Left lung (tissue), 10 donors: ENCODE measurements around the gene ADORA2B. TPM values are rescaled to one million over a fixed set of nuclear protein-coding genes. Genes with fewer than 3 reads are reported as not detected.

Experiments used
- ATAC-seq: fragments of 200-7000 bp; cut with Tn5 transposase; one replicate; pipeline ENCODE4 v1.9.1; 2020; ENCODE audit warnings: moderate library complexity
- DNase-seq, 4 donors: peaks; one replicate each; pipeline ENCODE4 v3.0.0-alpha.2; 2013 to 2020
- H3K27ac ChIP-seq, 2 donors: fragments of 200-600 bp; sonication (generic) in 1 of 2; one replicate each; pipeline versions ENCODE4 v1.5.0 to v1.8.0; 2020 to 2021
- H3K27me3 ChIP-seq, 2 donors: fragments of 200-600 bp; sonication (generic) in 1 of 2; one replicate each; pipeline versions ENCODE4 v1.5.0 to v1.8.0; 2020 to 2021
- H3K36me3 ChIP-seq, 2 donors: fragments of 200-600 bp; sonication (generic) in 1 of 2; one replicate each; pipeline versions ENCODE4 v1.5.0 to v1.8.0; 2020 to 2021
- H3K4me1 ChIP-seq, 2 donors: fragments of 200-600 bp; one replicate each; pipeline ENCODE4 v1.8.0; 2021
- H3K4me3 ChIP-seq, 2 donors: fragments of 200-600 bp; sonication (generic) in 1 of 2; one replicate each; pipeline versions ENCODE4 v1.5.0 to v1.8.0; 2020 to 2021; ENCODE audit warnings: mild to moderate bottlenecking in 1 of 2
- H3K9me3 ChIP-seq, 2 donors: fragments of 200-600 bp; sonication (generic) in 1 of 2; one replicate each; pipeline versions ENCODE4 v1.5.0 to v1.8.0; 2020 to 2021
- CTCF ChIP-seq, 2 donors: fragments of 200-600 bp; sonication (generic) in 1 of 2; IDR thresholded peaks; one replicate each; pipeline versions ENCODE4 v1.5.0 to v1.8.0; 2021; ENCODE audit warnings: antibody characterized with exemption in 2 of 2
- intact Hi-C, 2 donors: fragments of 100-400 bp; cut with DNase I; formaldehyde crosslinking; loops; one replicate each; pipeline versions ENCODE4 v1.11.2 to v1.14.2; 2022
- polyA plus RNA-seq, 6 donors: library from polyadenylated mRNA; unstranded; fragments of 120-200 nt; gene quantifications; one replicate each; pipeline ENCODE4 v1.2.1, GENCODE V29; 2013; ENCODE audit not compliant: insufficient read length in 6 of 6
- total RNA-seq, 2 donors: library from RNA; stranded (reverse); fragmentation: NEBNext Ultra II Directional; extraction: Animal tissue kit (Norgen Biotek cat#: 25700); gene quantifications; one replicate each; pipeline ENCODE4 v1.2.1, GENCODE V29; 2021
- donor health status: DM: no; HTN: yes; CAD: no.
- donor health status: DM: no; HTN: no; CAD: no.

ADORA2B gene
- total and polyA plus RNA-seq, 8 donors: 2.3 to 12.2 (median 6.3) TPM

GRCh38 chr17:15947976-15948752 lies 3.2 kb downstream of the ADORA2B start:
- H3K4me1 ChIP-seq: peaks cover 11 to 44% of the 10 kb centered on the region in 2 donors
- DNase-seq: no peak
- ATAC-seq: no peak
- no peak for TF ChIP-seq CTCF (IDR thresholded peaks at IDR 0.05)
- H3K27ac ChIP-seq: no peak overlapping the region
- intact Hi-C loops: no loop called here
- no peak overlapping the region for H3K4me3 ChIP-seq
- peaks cover 0 to 6% of the 10 kb centered on the region in 2 donors for H3K36me3 ChIP-seq
- no peaks in the 10 kb centered on the region for H3K9me3 ChIP-seq
- H3K27me3 ChIP-seq: peaks cover 0 to 24% of the 10 kb centered on the region in 2 donors

GRCh38 chr17:15951368-15952047 lies 6.6 kb downstream of the ADORA2B start:
- Histone ChIP-seq H3K36me3 (peaks cover 0 to 6% of the 10 kb centered on the region in 2 donors), H3K27me3 (no peaks in the 10 kb centered on the region), H3K4me3 (no peak overlapping the region), H3K27ac (no peak overlapping the region), H3K9me3 (no peaks in the 10 kb centered on the region), H3K4me1 (peaks cover 6 to 26% of the 10 kb centered on the region in 2 donors)
- TF ChIP-seq CTCF (IDR thresholded peaks at IDR 0.05): no peak
- intact Hi-C loops: no loop called here
- ATAC-seq (no peak), DNase-seq (no peak)

- intact Hi-C loops: no loop called here
- Histone ChIP-seq H3K36me3 (peaks cover 0 to 6% of the 10 kb centered on the region in 2 donors), H3K4me1 (peaks cover 3 to 21% of the 10 kb centered on the region in 2 donors), H3K4me3 (no peak overlapping the region), H3K27ac (no peak overlapping the region), H3K27me3 (no peaks in the 10 kb centered on the region), H3K9me3 (no peaks in the 10 kb centered on the region)
- no peak for TF ChIP-seq CTCF (IDR thresholded peaks at IDR 0.05)
- ATAC-seq (no peak), DNase-seq (no peak)
Observed at GRCh38 chr17:15952048-15952532, 7.2 kb downstream of the ADORA2B start.

- peaks cover 0 to 6% of the 10 kb centered on the region in 2 donors for H3K36me3 ChIP-seq
- DNase-seq (no peak), ATAC-seq (peak; percentile 50)
- no peaks in the 10 kb centered on the region for H3K27me3 ChIP-seq
- H3K4me1 ChIP-seq: peaks cover 3 to 12% of the 10 kb centered on the region in 2 donors
- intact Hi-C loops: no loop called here
- TF ChIP-seq CTCF (IDR thresholded peaks at IDR 0.05): no peak
- no peak overlapping the region for H3K27ac ChIP-seq
- no peaks in the 10 kb centered on the region for H3K9me3 ChIP-seq
- H3K4me3 ChIP-seq: no peak overlapping the region
Observed at GRCh38 chr17:15952916-15953790, 8.2 kb downstream of the ADORA2B start.
